GM19099 (cell line): ENCODE data around the gene NCL.

ENCODE experiments used
- POLR2A ChIP-seq: IDR thresholded peaks from 3 replicates; pipeline ENCODE4 v1.6.1; 2011; ENCODE audit warnings: low read depth; ENCODE audit not compliant: insufficient read length; ENCODE audit errors: extremely low read depth

The NCL gene

GRCh38 chr2:231476920-231477319, 12.6 kb upstream of the NCL start:
- TF ChIP-seq POLR2A: no peak

- TF ChIP-seq POLR2A: no peak
These were observed 11.7 kb upstream of the NCL start for GRCh38 chr2:231475965-231476364.

- TF ChIP-seq POLR2A: no peak
These were observed 8.5 kb upstream of the NCL start for GRCh38 chr2:231472816-231473215.

GRCh38 chr2:231470246-231470900, 6.1 kb upstream of the NCL start:
- no peak for TF ChIP-seq POLR2A

GRCh38 chr2:231469583-231469950, 5.3 kb upstream of the NCL start:
- TF ChIP-seq POLR2A: no peak

- TF ChIP-seq POLR2A: no peak
These were observed 3.6 kb upstream of the NCL start for GRCh38 chr2:231467613-231468530.

GRCh38 chr2:231467016-231467545, 2.8 kb upstream of the NCL start:
- TF ChIP-seq POLR2A: no peak

- TF ChIP-seq POLR2A: no peak
These were observed 574 bp upstream of the NCL start for GRCh38 chr2:231464576-231465540.

GRCh38 chr2:231462729-231463465, 1.4 kb downstream of the NCL start:
- no peak for TF ChIP-seq POLR2A

GRCh38 chr2:231461516-231461971, 2.7 kb downstream of the NCL start:
- no peak for TF ChIP-seq POLR2A

GRCh38 chr2:231460073-231460835, 4.0 kb downstream of the NCL start:
- TF ChIP-seq POLR2A: no peak

GRCh38 chr2:231458368-231458767, 5.9 kb downstream of the NCL start:
- no peak for TF ChIP-seq POLR2A

- TF ChIP-seq POLR2A: no peak
These were observed 7.2 kb downstream of the NCL start for GRCh38 chr2:231457101-231457500.
